ENCODE results near the gene ARFGEF2. TPM values are rescaled to one million over a fixed set of nuclear protein-coding genes. Genes with fewer than 3 reads are reported as not detected.

Gene ARFGEF2
- 13.5 TPM for polyA plus RNA-seq (2013, experiment 1 of 2)
- 13.8 TPM for polyA plus RNA-seq (2013, experiment 2 of 2)

DNA sequence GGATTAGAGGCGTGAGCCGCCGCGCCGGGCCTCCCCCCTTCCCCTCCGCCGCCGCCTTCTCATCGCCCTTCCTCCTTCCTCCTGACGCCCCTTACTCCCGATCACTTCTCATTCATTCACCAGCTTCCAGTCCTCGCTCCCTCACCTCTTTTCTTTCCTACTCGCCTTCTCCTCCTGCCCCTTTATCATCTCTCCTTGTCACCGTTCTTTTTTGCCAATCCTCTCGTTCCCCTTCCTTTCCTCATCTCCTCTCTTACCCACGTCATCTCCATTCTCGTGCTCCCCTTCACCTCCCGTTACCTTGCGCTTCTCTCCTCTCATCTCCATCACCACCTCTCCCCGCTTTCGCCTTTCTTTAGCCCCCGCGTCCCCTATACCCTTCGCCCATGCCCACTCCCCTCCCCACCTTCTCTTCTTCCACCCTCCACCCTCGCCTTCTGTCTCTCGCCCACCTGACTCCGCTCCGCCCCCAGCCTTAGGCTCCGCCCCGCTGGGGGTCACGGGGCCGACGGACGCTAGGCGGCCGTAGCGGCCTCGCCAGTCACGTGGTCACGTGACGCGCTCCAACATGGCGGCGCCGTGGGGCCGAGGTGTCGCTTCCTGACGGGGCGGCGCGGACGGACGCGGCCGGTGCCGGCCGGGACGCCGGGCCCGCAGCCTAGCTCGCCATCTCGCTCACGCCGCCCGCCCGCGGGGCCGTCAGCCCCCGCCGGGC is at the start of gene ARFGEF2:
Gene ARFGEF2 (plus strand): TSS at position 544 of the 715 bp plus-strand sequence. CDS start 179 bp downstream, outside the sequence.
- peak; percentile 93 for DNase-seq
- H2AK5ac ChIP-seq (ENCODE audit: low read length, severe bottlenecking) = peak within 1 kb of the TSS; percentile 37
- H2BK15ac ChIP-seq (ENCODE audit: low read depth, poor library complexity, severe bottlenecking) = peak within 1 kb of the TSS; percentile 93

DNA sequence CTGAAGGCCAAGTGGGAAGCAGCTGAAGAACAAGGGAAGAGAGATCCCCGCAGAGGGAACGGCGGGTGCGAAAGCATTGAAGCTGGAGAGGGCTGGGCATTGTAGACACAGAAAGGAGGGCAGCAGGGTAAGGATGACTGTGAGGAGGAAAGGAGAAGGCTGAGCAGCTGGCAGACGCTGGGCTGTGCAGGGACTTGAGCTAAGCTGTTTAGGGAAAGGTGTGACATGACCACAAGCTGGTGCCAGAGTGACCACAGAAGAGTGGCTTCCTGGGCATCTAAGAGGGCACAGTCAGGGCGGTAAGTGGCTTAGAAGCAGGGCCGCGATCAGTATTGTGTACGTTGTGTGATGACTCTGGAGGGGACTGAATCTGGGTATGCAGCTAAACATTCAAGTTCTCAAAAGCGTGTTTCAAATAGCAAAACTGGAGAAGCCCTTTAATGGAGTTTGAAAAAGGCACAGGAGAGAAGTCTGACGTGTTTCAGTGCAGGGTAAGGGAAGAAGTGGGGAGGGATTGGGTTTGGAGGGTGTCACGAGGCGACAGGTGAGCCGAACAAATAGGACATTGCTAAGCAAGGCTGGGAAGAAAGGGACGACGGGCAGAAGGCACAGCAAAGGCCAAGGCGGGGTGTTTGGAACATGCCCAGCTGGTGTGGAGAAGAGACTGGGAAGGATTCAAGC is 46.1 kb upstream of the ARFGEF2 start:
- Histone ChIP-seq H3K27me3 (ENCODE audit: control insufficient read depth in 1 of 2, insufficient read depth in 1 of 2, low read length in 2 of 2) (peaks cover 0 to 7% of the 10 kb centered on the region in 2 experiments), H3K27ac (ENCODE audit: low read length, poor library complexity, severe bottlenecking) (no peak overlapping the region), H3K4me3 (ENCODE audit: insufficient read depth in 1 of 2, low read depth in 1 of 2, low read length in 2 of 2) (no peak overlapping the region)

More for the DNA sequence above, at the start of gene ARFGEF2:
- Histone ChIP-seq H3K27me3 (ENCODE audit: control insufficient read depth in 1 of 2, insufficient read depth in 1 of 2, low read length in 2 of 2) (peaks cover 0 to 4% of the 10 kb centered on the region in 2 experiments), H3K23ac (ENCODE audit: low read length in 2 of 2) (peak within 1 kb of the TSS in 1 of 2 experiments; percentile 70), H3K4me3 (ENCODE audit: insufficient read depth in 1 of 2, low read depth in 1 of 2, low read length in 2 of 2) (peak within 1 kb of the TSS; percentile 85 to 92), H3K36me3 (ENCODE audit: control insufficient read depth in 1 of 2, insufficient read depth in 2 of 2, low read depth in 1 of 2, low read length in 2 of 2) (no peaks in the 10 kb centered on the region), H3K79me1 (replicated peaks; ENCODE audit: low read length, poor library complexity, severe bottlenecking) (peaks cover 2% of the 10 kb centered on the region), H2AFZ (ENCODE audit: low read depth, low read length) (peak within 1 kb of the TSS; percentile 68), H3K18ac (ENCODE audit: low read depth in 1 of 2, low read length in 2 of 2) (peak within 1 kb of the TSS; percentile 87 to 92), H3K14ac (ENCODE audit: low read length in 2 of 2) (peak within 1 kb of the TSS in 1 of 2 experiments; percentile 98), H4K91ac (ENCODE audit: low read length) (peak within 1 kb of the TSS; percentile 90), H3K27ac (ENCODE audit: low read length, poor library complexity, severe bottlenecking) (peak within 1 kb of the TSS; percentile 14), H3K4ac (ENCODE audit: low read depth in 1 of 2, low read length in 2 of 2) (peak within 1 kb of the TSS; percentile 94 to 97), H3K4me1 (ENCODE audit: control insufficient read depth, insufficient read depth, low read depth, low read length) (peaks cover 2% of the 10 kb centered on the region), H4K8ac (ENCODE audit: low read length) (peak within 1 kb of the TSS; percentile 98), H2BK5ac (ENCODE audit: low read depth, low read length, poor library complexity, severe bottlenecking) (peak within 1 kb of the TSS; percentile 87), H2BK12ac (ENCODE audit: low read length in 2 of 2) (peak within 1 kb of the TSS in 1 of 2 experiments; percentile 93), H3K4me2 (ENCODE audit: low read length, poor library complexity, severe bottlenecking) (peak within 1 kb of the TSS; percentile 85), H3K9ac (ENCODE audit: low read length) (peak within 1 kb of the TSS; percentile 95), H2BK120ac (ENCODE audit: low read depth, low read length) (peak within 1 kb of the TSS; percentile 87), H3K9me3 (ENCODE audit: control insufficient read depth, low read length) (no peaks in the 10 kb centered on the region)
- 1% methylated on average over 57 of the region's 70 CpGs for WGBS

DNA sequence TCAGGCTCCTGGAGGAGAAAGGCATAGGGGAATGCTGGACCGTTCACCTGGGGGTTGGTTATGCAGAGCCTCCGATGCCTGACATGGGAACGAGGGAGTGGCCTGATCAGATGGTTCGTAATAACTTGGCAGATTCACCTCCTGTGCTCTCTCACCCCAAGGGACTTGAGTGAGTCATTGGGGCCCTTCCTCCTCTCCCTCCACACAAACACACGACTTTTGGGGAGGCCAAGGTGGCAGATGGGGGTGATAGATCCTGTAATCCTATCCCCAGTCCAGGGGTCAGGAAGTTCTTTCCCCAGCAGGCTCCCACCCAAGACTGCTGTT is 45.6 kb upstream of the ARFGEF2 start:
- Histone ChIP-seq H3K79me1 (replicated peaks; ENCODE audit: low read length, poor library complexity, severe bottlenecking) (no peaks in the 10 kb centered on the region), H2BK12ac (ENCODE audit: low read length in 2 of 2) (no peak overlapping the region), H3K18ac (ENCODE audit: low read depth in 1 of 2, low read length in 2 of 2) (no peak overlapping the region), H4K91ac (ENCODE audit: low read length) (no peak overlapping the region), H4K8ac (ENCODE audit: low read length) (no peak overlapping the region), H2AFZ (ENCODE audit: low read depth, low read length) (no peak overlapping the region), H2BK5ac (ENCODE audit: low read depth, low read length, poor library complexity, severe bottlenecking) (no peak overlapping the region), H3K23ac (ENCODE audit: low read length in 2 of 2) (no peak overlapping the region), H3K14ac (ENCODE audit: low read length in 2 of 2) (no peak overlapping the region), H3K27ac (ENCODE audit: low read length, poor library complexity, severe bottlenecking) (no peak overlapping the region), H3K4me2 (ENCODE audit: low read length, poor library complexity, severe bottlenecking) (no peak overlapping the region), H3K9ac (ENCODE audit: low read length) (no peak overlapping the region), H2AK5ac (ENCODE audit: low read length, severe bottlenecking) (no peak overlapping the region), H3K4me3 (ENCODE audit: insufficient read depth in 1 of 2, low read depth in 1 of 2, low read length in 2 of 2) (no peak overlapping the region), H3K27me3 (ENCODE audit: control insufficient read depth in 1 of 2, insufficient read depth in 1 of 2, low read length in 2 of 2) (peaks cover 0 to 7% of the 10 kb centered on the region in 2 experiments), H2BK15ac (ENCODE audit: low read depth, poor library complexity, severe bottlenecking) (no peak overlapping the region), H3K36me3 (ENCODE audit: control insufficient read depth in 1 of 2, insufficient read depth in 2 of 2, low read depth in 1 of 2, low read length in 2 of 2) (no peaks in the 10 kb centered on the region), H2BK120ac (ENCODE audit: low read depth, low read length) (no peak overlapping the region), H3K4ac (ENCODE audit: low read depth in 1 of 2, low read length in 2 of 2) (no peak overlapping the region), H3K9me3 (ENCODE audit: control insufficient read depth, low read length) (no peaks in the 10 kb centered on the region), H3K4me1 (ENCODE audit: control insufficient read depth, insufficient read depth, low read depth, low read length) (peaks cover 5% of the 10 kb centered on the region)
- 60% methylated on average over 1 of the region's 5 CpGs for WGBS
- DNase-seq = no peak

More for the DNA sequence above, 46.1 kb upstream of the ARFGEF2 start:
- WGBS = 88% methylated on average over 17 of the region's 17 CpGs
- Histone ChIP-seq H3K18ac (ENCODE audit: low read depth in 1 of 2, low read length in 2 of 2) (no peak overlapping the region), H2BK5ac (ENCODE audit: low read depth, low read length, poor library complexity, severe bottlenecking) (no peak overlapping the region), H2BK15ac (ENCODE audit: low read depth, poor library complexity, severe bottlenecking) (no peak overlapping the region), H2BK120ac (ENCODE audit: low read depth, low read length) (no peak overlapping the region), H3K4me1 (ENCODE audit: control insufficient read depth, insufficient read depth, low read depth, low read length) (peaks cover 5% of the 10 kb centered on the region), H3K9ac (ENCODE audit: low read length) (no peak overlapping the region), H3K79me1 (replicated peaks; ENCODE audit: low read length, poor library complexity, severe bottlenecking) (no peaks in the 10 kb centered on the region), H3K4ac (ENCODE audit: low read depth in 1 of 2, low read length in 2 of 2) (no peak overlapping the region), H2AK5ac (ENCODE audit: low read length, severe bottlenecking) (no peak overlapping the region), H2AFZ (ENCODE audit: low read depth, low read length) (no peak overlapping the region), H4K8ac (ENCODE audit: low read length) (no peak overlapping the region), H3K14ac (ENCODE audit: low read length in 2 of 2) (no peak overlapping the region), H3K36me3 (ENCODE audit: control insufficient read depth in 1 of 2, insufficient read depth in 2 of 2, low read depth in 1 of 2, low read length in 2 of 2) (no peaks in the 10 kb centered on the region), H4K91ac (ENCODE audit: low read length) (no peak overlapping the region), H3K9me3 (ENCODE audit: control insufficient read depth, low read length) (no peaks in the 10 kb centered on the region), H2BK12ac (ENCODE audit: low read length in 2 of 2) (no peak overlapping the region), H3K4me2 (ENCODE audit: low read length, poor library complexity, severe bottlenecking) (no peak overlapping the region), H3K23ac (ENCODE audit: low read length in 2 of 2) (no peak overlapping the region)
- no peak for DNase-seq

DNA sequence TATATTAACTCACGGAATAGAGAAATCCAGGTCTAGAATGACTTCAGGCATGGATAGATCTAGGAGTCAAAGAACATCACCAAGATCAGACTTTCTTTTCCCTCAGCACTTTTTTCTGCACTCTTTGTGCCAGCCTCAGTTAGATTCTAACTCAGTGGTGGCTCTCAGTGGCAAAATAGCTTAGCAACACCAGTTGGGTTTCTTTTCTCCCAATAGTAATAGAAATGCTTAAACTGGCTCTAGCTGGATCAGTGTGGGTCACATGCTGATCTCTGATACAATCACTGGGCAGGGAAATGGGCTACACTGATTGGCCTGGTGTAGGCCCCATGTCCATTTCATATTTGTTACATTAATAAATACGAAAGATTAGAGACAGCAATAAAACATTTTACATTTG is 44.2 kb upstream of the ARFGEF2 start:
- Histone ChIP-seq H3K9me3 (ENCODE audit: control insufficient read depth, low read length) (no peaks in the 10 kb centered on the region), H3K9ac (ENCODE audit: low read length) (no peak overlapping the region), H3K23ac (ENCODE audit: low read length in 2 of 2) (no peak overlapping the region), H4K91ac (ENCODE audit: low read length) (no peak overlapping the region), H3K79me1 (replicated peaks; ENCODE audit: low read length, poor library complexity, severe bottlenecking) (no peaks in the 10 kb centered on the region), H2AFZ (ENCODE audit: low read depth, low read length) (no peak overlapping the region), H2BK120ac (ENCODE audit: low read depth, low read length) (no peak overlapping the region), H2BK5ac (ENCODE audit: low read depth, low read length, poor library complexity, severe bottlenecking) (no peak overlapping the region), H3K4me3 (ENCODE audit: insufficient read depth in 1 of 2, low read depth in 1 of 2, low read length in 2 of 2) (no peak overlapping the region), H2BK12ac (ENCODE audit: low read length in 2 of 2) (no peak overlapping the region), H3K4me2 (ENCODE audit: low read length, poor library complexity, severe bottlenecking) (no peak overlapping the region), H2BK15ac (ENCODE audit: low read depth, poor library complexity, severe bottlenecking) (no peak overlapping the region), H3K14ac (ENCODE audit: low read length in 2 of 2) (no peak overlapping the region), H3K18ac (ENCODE audit: low read depth in 1 of 2, low read length in 2 of 2) (no peak overlapping the region), H3K27ac (ENCODE audit: low read length, poor library complexity, severe bottlenecking) (no peak overlapping the region), H4K8ac (ENCODE audit: low read length) (no peak overlapping the region), H2AK5ac (ENCODE audit: low read length, severe bottlenecking) (no peak overlapping the region), H3K4ac (ENCODE audit: low read depth in 1 of 2, low read length in 2 of 2) (no peak overlapping the region), H3K36me3 (ENCODE audit: control insufficient read depth in 1 of 2, insufficient read depth in 2 of 2, low read depth in 1 of 2, low read length in 2 of 2) (no peaks in the 10 kb centered on the region), H3K27me3 (ENCODE audit: control insufficient read depth in 1 of 2, insufficient read depth in 1 of 2, low read length in 2 of 2) (peaks cover 0 to 7% of the 10 kb centered on the region in 2 experiments), H3K4me1 (ENCODE audit: control insufficient read depth, insufficient read depth, low read depth, low read length) (peaks cover 5% of the 10 kb centered on the region)
- DNase-seq = no peak
- 69% methylated on average over 2 of the region's 2 CpGs for WGBS
